ENCODE data around the gene LBP. TPM values are rescaled to one million over a fixed set of nuclear protein-coding genes. Genes with fewer than 3 reads are reported as not detected.

The LBP gene
- total and polyA plus RNA-seq, 2 of the 13 experiments (the other 11 are each of a cell fraction or from before 2014, with no cell fraction given) = 0.07 to 0.20 TPM

- no peak for TF ChIP-seq ZBTB37 (CRISPR knock-in tag; IDR thresholded peaks at IDR 0.05)
- TF ChIP-seq ZSCAN31 (CRISPR knock-in tag; IDR thresholded peaks at IDR 0.05; ENCODE audit: low read depth) = no peak
- no peak for TF ChIP-seq ZNF850 (CRISPR knock-in tag; conservative IDR thresholded peaks at IDR 0.05)
- TF ChIP-seq ZNF878 (CRISPR knock-in tag; IDR thresholded peaks at IDR 0.05) = no peak
- TF ChIP-seq POGK (CRISPR knock-in tag; conservative IDR thresholded peaks at IDR 0.05) = no peak
- no peak for TF ChIP-seq TOPORS (CRISPR knock-in tag; IDR thresholded peaks at IDR 0.05)
- TF ChIP-seq ZBTB34 (CRISPR knock-in tag; IDR thresholded peaks at IDR 0.05) = no peak
- no peak for TF ChIP-seq ZNF253 (CRISPR knock-in tag; IDR thresholded peaks at IDR 0.05; ENCODE audit: borderline replicate concordance)
- TF ChIP-seq PAXIP1 (CRISPR knock-in tag; conservative IDR thresholded peaks at IDR 0.05) = peak; percentile 33; the same call in 1 of the 2 replicates
- no peak for TF ChIP-seq ZNF362 (CRISPR knock-in tag; IDR thresholded peaks at IDR 0.05; ENCODE audit: borderline replicate concordance)
- no peak for TF ChIP-seq ZBTB1 (CRISPR knock-in tag; IDR thresholded peaks at IDR 0.05; ENCODE audit: borderline replicate concordance)
- no peak for TF ChIP-seq TMF1 (CRISPR knock-in tag; IDR thresholded peaks at IDR 0.05; ENCODE audit: low read depth)
- TF ChIP-seq CERS6 (CRISPR knock-in tag; IDR thresholded peaks at IDR 0.05) = no peak
- TF ChIP-seq ZSCAN29 (CRISPR knock-in tag; conservative IDR thresholded peaks at IDR 0.05) = no peak
- TF ChIP-seq ZNF331 (CRISPR knock-in tag; IDR thresholded peaks at IDR 0.05) = no peak
- no peak for TF ChIP-seq GATA4 (IDR thresholded peaks at IDR 0.05; ENCODE audit: borderline replicate concordance, low read depth)
- TF ChIP-seq HBP1 (CRISPR knock-in tag; IDR thresholded peaks at IDR 0.05; ENCODE audit: low read depth) = no peak
These were observed 15.6 kb upstream of the LBP start (continued) for GRCh38 chr20:38330638-38331037.
